HuH-7.5 (cell line): Measurements from ENCODE around the gene NGRN.
"Not testable (repeated sequence)": the region's sequence is repeated elsewhere in the genome, so short reads cannot be mapped to it uniquely, and the experiment has no call there.

Experiments used
- DNase-seq: peaks from one replicate; pipeline ENCODE4 v3.0.0; 2011; ENCODE audit warnings: low spot score

Gene NGRN

DNA sequence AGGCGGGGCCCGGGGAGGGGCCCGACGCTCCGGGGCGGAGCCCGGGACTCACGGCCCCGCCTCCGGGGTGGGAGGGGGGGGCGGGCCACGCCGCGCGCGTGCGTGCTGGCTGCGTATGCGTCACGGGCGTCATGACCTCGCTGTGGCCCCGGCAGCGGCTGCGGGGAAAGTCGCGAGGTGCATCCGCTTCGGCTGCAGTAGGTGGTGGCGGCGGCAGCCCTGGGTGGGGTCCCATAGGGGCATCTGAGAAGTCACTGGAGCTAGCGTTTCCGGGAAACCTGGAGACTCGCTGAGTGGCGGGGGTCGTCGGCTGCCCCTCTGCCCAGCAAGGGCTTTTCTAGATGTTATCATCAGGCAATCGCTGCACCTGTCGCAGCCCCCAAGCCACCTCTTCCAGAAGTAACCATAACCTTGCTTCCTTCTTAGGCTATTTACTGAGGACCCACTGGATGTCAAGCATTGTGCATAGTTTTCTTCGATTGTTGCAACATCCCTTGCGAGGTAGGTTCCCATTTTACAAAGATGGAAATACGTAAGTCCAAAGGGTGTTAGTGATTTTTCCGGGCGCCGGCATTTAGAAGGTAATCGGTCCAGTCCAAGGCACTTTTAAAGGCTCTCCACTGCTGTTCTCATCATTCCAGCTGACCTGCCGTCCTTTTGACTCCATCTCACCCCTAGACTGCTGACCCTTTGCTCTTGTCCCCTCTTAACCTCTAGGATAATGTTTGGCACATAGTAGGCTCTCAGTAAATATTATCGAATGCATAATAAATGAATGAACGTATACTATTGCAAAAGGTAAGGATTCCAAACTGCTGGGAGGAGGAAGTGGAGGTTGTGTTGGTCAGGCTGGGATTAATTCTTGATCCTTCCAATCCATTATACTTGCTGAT lies 31.1 kb upstream of the NGRN start, which contains the start of gene GDPGP1:
Gene GDPGP1, plus strand, starts transcription at position 114 of the 893 bp plus-strand sequence. CDS start 6,700 bp downstream, outside the sequence.
- peak; percentile 98 for DNase-seq

DNA sequence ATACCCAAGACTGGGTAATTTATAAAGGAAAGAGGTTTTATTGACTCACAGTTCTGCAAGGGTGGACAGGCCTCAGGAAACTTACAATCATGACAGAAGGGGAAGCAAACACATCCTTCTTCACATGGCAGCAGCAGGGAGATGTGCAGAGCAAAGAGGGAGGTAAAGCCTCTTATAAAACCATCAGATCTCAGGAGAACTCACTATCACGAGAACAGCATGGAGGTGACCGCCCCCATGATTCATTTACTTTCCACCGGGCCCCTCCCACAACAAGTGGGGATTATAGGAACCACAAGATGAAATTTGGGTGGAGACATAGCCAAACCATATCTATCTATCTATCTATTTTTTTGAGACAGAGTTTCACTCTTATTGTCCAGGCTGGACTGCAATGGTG lies 26.1 kb upstream of the NGRN start:
- no peak for DNase-seq

DNA sequence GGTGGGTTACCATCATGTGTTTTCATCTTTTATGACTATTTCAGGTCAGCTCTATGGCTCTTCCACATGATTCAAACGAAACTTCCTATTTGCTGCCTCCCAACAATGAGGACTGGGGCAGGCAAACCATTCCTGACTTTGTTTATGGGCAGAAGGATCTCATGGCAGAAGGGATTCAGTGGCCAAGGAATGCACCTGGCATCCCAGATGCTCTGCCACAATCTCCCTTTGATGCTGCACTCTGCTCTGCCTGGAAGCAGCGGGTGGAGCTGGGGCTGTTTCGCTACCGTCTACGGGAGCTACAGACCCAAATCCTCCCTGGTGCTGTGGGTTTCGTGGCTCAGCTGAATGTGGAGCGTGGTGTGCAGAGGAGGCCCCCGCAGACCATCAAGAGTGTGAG lies 24.6 kb upstream of the NGRN start:
- no peak for DNase-seq

DNA sequence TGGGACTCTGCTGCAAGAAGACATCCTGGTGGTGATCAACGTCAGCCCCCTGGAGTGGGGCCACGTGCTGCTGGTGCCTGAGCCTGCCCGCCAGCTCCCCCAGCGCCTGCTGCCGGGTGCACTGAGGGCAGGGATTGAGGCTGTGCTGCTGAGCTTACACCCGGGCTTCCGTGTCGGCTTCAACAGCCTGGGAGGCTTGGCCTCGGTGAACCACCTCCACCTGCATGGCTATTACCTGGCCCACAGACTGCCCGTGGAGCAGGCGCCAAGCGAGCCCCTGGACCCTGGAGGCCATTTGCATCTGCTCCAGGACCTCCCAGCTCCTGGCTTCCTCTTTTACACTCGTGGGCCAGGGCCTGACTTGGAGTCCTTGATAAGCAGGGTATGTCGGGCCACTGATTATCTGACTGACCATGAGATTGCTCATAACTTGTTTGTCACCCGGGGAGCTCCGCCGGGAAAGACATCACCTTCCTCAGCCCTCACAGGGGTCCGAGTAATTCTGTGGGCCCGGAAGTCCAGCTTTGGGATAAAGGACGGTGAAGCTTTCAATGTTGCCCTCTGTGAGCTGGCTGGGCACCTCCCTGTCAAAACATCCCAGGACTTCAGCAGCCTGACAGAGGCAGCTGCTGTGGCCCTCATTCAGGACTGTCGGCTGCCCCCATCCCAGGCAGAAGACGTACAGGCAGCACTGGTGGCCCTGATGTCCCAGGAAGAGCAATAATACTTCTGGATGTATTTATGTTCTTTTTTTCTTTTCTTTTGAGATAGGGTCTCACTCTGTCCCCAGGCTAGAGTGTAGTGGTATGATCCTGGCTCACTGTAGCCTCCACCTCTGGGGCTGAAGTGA lies 23.9 kb upstream of the NGRN start:
- DNase-seq: no peak

DNA sequence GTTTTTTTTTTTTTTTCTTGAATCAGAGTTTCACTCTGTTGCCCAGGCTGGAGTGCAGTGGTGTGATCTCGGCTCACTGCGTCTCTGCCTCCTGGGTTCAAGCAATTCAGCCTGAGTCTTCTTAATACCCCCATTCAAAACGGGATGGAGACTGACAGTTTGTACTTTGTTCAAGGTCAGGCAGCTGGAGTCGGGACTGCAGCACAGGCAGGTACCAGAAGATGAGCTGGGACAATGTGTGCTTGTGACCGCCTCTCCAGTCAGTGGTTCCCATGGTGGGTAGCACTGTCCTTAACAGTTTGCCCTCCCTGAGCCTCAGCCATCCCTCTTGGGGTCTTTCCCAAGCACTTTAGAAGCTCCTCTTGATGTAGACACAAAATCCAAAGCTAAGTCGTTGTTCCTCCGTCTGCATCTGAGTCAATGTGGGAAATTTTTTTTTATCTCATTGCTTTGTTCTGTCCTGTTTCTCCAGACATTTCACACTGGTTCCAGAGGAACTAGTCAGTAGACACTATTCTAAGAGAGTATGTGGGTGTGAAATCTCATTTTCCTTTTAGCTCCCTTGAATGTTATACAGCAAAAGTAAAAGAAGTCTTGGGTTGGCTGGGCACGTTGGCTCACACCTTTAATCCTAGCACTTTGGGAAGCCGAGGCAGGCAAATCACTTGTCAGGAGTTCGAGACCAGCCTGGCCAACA lies 21.4 kb upstream of the NGRN start:
- no peak for DNase-seq

DNA sequence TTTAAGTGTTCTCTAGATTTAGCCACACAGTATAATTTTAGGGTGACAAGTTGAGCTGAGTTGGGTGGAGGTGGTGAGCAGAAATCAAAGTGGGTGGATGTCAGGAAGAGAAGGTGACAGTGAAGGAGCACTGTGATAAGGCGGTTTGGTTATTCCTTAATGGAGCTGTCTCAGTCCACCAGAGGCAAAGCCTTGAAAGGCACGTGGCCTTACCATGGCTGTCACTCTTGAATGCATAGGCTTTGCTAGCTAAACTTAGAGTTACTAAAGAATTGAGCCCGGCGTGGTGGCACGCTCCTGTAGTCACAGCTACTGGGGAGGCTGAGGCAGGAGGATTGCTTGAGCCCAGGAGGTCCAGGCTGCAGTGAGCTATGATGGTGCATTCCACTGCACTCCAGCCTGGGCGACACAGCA lies 16.7 kb upstream of the NGRN start:
- DNase-seq: no peak

DNA sequence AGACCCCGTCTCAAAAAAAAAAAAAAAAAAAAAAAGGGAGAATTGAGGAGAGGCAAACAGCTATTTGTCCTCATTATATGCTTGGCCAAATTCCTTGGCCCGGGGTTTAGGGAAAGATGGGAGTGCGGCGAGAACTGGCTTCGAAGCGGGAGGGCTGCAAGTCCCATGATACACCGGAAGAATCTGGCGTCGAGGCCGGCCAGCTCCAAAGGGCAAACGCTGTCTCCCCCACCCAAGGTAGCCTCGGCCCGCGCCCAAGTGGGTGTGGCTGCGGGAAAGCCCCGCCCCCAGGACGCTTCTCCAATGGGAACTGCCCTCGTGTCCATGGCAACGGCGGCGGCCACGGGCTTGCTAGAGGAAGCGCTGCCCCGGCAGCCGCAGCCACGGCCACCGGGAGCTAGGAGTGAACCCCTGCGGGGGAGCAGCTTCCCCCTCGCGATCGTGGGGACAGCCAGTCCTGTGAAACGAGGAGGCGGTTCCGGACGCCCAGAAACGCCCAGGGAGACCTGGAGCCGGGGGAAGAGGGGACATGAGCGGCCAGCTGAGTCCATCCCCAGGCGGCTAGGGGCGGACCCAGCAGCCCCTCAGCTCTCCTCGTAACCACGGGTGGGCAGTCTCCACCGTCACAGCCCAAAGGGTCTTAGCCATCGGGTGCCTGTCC lies 16.1 kb upstream of the NGRN start, which contains the start of gene TTLL13:
Gene TTLL13, plus strand, starts transcription at position 354 of the 661 bp plus-strand sequence. CDS start 1,075 bp downstream, outside the sequence.
- peak; percentile 95 for DNase-seq

DNA sequence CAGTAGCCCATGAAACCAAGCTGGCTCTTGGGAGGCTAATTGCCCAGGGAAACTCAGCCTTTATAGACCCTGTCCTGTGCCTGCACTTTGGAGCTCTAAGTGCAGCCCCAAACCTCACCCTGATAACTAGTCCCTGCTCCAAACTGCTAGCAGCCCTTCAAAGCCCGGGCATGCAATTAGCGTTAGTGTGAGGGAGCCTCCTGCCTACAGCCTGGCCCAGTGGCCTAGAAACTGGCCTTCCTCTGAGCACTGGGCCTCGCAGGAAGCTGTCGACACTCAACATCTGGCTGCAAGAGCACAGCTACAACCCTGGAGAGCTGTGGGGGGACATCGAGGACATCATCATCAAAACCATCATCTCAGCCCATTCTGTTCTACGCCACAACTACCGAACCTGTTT lies 7.7 kb upstream of the NGRN start:
- DNase-seq: no peak

DNA sequence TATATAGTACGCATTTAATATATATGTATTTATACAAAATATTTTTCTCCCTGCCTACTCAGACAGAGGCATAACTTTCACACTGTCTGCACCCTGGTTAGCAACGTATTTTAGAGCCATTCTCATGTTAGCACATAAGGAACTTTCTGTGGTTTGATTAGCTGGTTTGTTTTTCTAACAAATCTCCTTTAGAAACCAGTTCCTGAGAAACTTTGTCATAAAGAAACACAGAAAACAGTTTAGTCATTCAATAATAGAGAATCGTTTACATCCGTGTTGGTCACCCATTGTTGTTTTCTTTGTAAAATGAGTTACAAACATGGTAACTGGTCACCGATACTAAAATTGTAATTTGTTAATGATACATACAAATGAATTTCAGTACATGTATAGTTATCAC lies 5.9 kb upstream of the NGRN start:
- no peak for DNase-seq

DNA sequence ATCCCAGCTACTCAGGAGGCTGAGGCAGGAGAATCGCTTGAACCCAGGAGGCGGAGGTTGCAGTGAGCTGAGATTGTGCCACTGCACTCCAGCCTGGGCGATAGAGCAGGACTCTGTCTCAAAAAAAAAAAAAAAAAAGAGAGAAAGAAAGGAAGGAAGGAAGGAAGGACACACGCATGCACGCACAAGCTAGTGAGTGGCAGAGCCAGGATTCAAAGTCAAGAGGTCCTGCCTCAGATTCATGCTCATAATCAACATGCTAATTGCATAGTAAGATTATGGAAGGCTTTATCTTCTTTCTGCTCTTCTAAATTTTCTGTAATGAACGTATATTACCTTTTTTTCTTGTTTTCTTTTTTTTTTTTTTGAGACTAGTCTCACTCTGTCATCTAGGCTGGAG lies 4.7 kb upstream of the NGRN start:
- not testable (repeated sequence) for DNase-seq

DNA sequence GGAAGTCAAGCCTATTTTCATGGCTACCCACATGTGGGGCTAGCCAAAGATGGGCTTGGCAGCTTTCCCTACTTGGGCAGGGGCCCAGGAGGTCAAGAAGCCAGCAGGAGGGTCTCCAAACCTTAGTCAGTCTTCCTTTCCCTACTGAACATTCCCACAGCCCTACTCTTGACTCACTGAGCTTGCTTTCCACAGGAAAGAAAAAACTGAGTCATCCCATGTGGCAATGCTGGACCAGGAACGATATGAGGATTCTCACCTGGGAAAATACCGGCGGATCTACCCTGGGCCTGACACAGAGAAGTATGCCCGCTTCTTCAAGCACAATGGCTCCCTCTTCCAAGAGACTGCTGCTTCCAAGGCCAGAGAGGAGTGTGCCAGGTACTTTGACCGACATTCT lies 3.7 kb upstream of the NGRN start:
- DNase-seq: no peak

DNA sequence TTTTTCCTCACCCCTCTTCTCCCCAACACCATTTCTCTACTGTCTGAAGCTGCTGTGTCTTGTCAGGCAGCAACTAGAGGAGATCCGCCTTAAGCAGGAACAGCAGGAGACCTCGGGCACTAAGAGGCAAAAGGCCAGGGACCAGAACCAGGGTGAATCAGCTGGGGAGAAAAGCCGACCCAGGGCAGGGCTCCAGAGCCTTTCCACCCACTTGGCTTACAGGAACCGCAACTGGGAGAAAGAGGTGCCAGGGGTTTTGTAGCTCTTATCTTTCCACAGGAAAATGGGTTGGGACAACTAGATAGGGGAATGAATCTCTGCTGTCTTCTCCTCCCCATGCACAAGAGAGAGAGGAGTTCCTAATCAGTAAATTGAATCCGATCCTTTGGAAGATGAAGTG lies 3.0 kb upstream of the NGRN start:
- no peak for DNase-seq

DNA sequence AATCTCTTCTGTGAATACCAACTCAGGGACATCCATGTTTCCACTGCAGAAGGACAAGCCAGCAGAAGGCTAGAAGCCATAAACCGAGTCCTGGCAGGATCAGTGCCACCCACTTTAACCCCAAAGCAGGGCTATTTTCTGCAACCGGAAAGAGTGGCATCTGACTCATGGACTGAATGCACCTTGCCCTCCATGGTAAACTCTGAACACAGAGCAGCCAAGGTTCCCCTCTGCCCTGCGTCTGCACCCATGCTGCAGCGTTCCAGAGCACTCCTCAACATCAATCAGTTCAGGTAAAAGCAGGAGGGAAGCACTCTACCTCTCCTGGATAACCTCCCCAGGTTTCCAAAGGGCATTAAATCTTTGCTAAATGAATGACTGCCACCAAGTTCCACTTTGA lies 801 bp upstream of the NGRN start:
- DNase-seq: no peak

DNA sequence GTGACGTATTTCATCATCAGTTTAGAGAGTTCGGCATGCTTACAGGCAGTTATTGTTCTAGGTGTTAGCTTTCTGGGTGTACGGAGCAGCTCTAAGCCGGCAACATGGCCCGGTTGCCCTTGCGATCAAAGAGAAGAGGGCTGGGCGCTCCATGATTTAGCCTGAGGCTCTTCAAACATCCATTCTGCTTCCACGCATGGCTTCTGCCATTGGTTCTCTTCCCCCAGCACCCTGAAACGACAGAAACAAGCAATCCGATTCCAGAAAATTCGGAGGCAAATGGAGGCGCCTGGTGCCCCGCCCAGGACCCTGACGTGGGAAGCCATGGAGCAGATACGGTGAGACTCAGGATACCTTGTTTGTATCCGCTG lies 574 bp downstream of the NGRN start:
- peak; percentile 60 for DNase-seq

DNA sequence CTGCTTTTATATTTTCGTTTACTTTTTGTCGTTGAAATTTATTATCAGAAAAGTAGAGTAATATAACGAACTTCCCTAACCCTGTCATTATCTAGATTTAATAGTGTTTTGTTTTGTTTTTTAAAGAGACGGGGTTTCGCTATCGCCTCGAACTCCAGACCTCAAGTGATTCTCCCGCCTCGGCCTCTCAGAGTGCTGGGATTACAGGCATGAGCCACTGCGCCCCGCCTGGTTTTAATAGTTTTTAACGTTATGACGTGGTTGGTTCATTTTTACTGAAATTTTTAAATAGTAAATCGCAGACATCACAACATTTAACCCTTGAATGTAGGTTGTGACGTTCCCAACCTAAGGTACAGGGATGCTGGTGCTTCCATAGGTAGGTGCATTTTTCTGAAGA lies 1.0 kb downstream of the NGRN start:
- DNase-seq: no peak

DNA sequence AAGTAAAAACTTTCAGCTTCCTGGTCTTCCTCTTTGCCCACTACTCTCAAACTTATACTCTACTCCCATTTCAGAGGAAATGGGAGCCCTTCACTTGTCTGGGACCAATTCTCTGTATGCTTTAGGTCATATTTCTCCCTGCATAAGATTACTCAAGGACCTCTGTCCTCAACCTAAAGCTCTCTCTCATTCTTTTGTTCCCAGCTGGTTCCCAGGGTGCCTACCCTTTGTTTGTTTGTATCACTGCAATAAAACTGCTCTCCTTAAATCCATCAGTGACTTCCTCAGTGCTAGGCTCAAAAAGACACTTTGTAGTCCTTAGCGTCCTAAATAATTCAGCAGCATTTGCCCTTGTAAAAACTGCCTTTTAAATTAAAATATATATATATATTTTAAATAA lies 2.9 kb downstream of the NGRN start:
- no peak for DNase-seq

DNA sequence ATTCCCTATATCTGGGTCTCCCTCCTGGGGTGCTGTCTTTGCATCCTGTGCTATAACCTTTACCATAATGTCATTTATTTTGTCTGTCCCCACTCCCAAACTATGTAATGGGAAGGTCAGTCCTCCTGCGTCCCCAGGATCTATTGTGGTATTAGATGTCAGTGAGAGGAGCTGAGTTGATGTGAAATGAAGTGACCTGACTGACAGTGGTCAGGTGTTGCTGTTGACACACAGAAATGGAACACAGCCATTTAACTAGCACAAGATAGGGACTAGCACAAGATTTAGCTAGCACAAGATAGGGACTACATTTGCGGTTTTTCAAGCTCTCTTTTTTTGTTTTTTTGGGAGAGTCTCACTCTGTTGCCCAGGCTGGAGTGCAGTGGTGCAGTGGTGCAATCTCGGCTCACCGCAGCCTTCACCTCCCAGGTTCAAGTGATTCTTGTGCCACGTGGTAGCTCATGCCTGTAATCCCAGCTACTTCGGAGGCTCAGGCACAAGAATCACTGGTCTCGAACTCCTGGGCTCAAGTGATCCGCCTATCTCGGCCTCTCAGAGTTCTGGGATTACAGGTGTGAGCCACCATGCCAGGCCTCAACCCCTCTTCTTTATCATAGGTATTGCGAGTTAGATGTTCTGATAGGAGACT lies 5.2 kb downstream of the NGRN start:
- DNase-seq: no peak

DNA sequence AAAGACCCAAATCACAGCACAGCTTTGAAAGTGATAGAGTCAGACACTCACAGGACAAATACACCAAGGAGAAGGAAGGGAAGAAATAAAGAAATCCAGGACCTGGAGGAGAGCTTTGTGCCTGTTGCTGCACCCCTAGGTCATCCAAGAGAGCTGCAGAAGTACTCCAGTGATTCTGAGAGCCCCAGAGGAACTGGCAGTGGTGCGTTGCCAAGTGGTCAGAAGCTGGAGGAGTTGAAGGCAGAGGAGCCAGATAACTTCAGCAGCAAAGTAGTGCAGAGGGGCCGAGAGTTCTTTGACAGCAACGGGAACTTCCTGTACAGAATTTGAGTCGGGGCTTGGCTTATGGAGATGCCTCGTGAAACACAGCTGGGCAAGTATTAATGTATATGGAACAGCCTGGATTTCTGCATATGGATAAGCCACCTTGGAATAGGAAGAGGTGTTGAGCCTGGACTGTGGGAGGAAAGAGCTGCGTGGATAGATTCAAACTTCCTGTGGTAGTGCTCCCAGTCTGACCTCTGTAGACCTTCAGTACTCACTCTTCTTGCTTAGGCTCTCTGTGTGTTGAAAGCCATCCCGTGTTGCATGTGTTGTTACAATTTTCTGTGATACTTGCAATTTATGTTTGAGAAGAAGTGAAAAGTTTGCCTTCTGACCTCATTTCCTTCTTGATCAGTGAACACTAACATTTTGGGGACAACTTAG lies 6.1 kb downstream of the NGRN start:
- no peak for DNase-seq

DNA sequence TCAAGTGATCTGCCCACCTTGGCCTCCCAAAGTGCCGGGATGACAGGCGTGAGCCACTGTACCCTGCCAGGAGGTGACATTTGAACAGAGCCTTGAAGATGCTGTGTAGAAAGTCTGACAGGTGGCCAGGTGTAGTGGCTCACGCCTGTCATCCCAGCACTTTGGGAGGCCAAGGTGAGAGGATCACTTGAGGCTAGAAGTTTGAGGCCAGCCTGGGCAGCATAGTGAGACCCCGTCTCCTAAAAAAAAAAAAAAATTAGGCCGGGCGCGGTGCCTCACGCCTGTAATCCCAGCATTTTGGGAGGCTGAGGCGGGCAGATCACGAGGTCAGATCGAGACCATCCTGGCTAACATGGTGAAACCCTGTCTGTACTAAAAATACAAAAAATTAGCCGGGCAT lies 13.0 kb downstream of the NGRN start:
- not testable (repeated sequence) for DNase-seq

DNA sequence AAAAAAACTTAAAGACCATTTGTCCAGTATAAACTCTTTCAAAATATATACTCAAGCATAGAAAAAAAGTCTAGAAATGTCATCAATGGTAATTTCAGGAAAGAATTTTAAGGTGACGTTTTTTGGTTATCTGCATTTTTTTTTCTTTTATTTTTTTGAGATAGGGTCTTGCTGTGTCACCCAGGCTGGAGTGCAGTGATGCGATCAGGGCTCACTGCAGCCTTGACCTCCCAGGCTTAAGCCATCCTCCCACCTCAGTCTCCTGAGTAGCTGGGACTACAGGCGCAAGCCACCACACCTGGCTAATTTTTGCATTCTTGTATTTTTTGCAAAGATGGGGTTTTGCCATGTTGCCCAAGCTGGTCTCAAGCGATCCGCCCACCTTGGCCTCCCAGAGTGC lies 15.3 kb downstream of the NGRN start:
- DNase-seq: not testable (repeated sequence)

DNA sequence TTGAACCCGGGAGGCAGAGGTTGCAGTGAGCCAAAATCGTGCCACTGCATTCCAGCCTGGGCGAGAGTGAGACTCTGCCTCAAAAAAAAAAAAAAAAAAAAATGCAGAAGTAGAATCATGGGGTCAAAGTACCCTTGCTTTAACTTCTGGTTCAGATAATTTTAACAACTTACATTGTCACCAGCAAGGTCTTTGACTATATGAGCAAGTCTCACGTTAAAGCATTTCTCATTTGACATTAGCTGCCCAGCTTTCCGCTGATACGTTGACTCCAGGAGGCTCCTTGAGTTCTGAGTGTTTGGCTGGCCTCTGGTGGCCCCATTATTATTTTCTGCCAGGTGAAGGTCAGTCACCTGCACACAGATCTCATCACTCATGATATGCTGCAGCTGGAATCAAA lies 16.2 kb downstream of the NGRN start:
- DNase-seq: not testable (repeated sequence)
